ENCODE data around the gene EMX1.
"Not testable (repeated sequence)": the region's sequence is repeated elsewhere in the genome, so short reads cannot be mapped to it uniquely, and the experiment has no call there.

Gene EMX1

GRCh38 chr2:72901426-72901825 lies 15.9 kb upstream of the EMX1 start:
- DNase-seq, result no peak

- DNase-seq, result not testable (repeated sequence)
These were observed 9.9 kb upstream of the EMX1 start for GRCh38 chr2:72907369-72907768.

GRCh38 chr2:72908741-72909140 lies 8.6 kb upstream of the EMX1 start:
- DNase-seq, result no peak

- DNase-seq, result no peak
These were observed 6.1 kb upstream of the EMX1 start for GRCh38 chr2:72911256-72911655.

- DNase-seq, result no peak
These were observed 3.7 kb upstream of the EMX1 start for GRCh38 chr2:72913486-72914205.

GRCh38 chr2:72914206-72914559 lies 3.1 kb upstream of the EMX1 start:
- no peak for DNase-seq

- DNase-seq, result no peak
These were observed 2.6 kb upstream of the EMX1 start for GRCh38 chr2:72914589-72915319.

- no peak for DNase-seq
These were observed 1.9 kb upstream of the EMX1 start for GRCh38 chr2:72915320-72915906.

- peak; percentile 91 for DNase-seq
These were observed 1.2 kb upstream of the EMX1 start for GRCh38 chr2:72915907-72916742.

GRCh38 chr2:72916743-72917137 lies 579 bp upstream of the EMX1 start:
- DNase-seq, result peak; percentile 18

- DNase-seq, result no peak
These were observed 696 bp downstream of the EMX1 start for GRCh38 chr2:72917877-72918553.

- peak; percentile 43 for DNase-seq
These were observed 2.3 kb downstream of the EMX1 start for GRCh38 chr2:72919414-72920317.

GRCh38 chr2:72920318-72921087 lies 3.2 kb downstream of the EMX1 start:
- DNase-seq, result peak; percentile 33

GRCh38 chr2:72921088-72921851 lies 4.0 kb downstream of the EMX1 start:
- peak; percentile 42 for DNase-seq

- peak; percentile 27 for DNase-seq
These were observed 4.5 kb downstream of the EMX1 start for GRCh38 chr2:72921853-72922252.

GRCh38 chr2:72923833-72924352 lies 6.6 kb downstream of the EMX1 start:
- peak; percentile 11 for DNase-seq

GRCh38 chr2:72924353-72925240 lies 7.3 kb downstream of the EMX1 start:
- peak; percentile 19 for DNase-seq

GRCh38 chr2:72925328-72925943 lies 8.1 kb downstream of the EMX1 start:
- peak; percentile 16 for DNase-seq
